Fibroblast of lung (primary cell): Measurements from ENCODE around the gene PGAM5. TPM values are rescaled to one million over a fixed set of nuclear protein-coding genes. Genes with fewer than 3 reads are reported as not detected.

Source experiments
- DNase-seq, 2 donors: peaks; one replicate each; pipeline versions ENCODE4 v3.0.0 to v3.0.0-alpha.2; 2010; ENCODE audit warnings: low read depth in 2 of 2
- H2AFZ ChIP-seq: 2 replicates; pipeline ENCODE4 v1.5.1; 2012; ENCODE audit warnings: low read length, control low read depth, inconsistent platforms
- H3K27ac ChIP-seq: 2 replicates; pipeline ENCODE4 v1.5.1; 2011; ENCODE audit warnings: low read length, control low read depth; ENCODE audit not compliant: insufficient read depth
- H3K27me3 ChIP-seq: 2 replicates; pipeline ENCODE4 v1.5.1; 2011; ENCODE audit warnings: mild to moderate bottlenecking, low read length; ENCODE audit not compliant: control insufficient read depth, insufficient read depth
- H3K36me3 ChIP-seq: 2 replicates; pipeline ENCODE4 v1.5.1; 2011; ENCODE audit warnings: low read length; ENCODE audit not compliant: control insufficient read depth, insufficient read depth
- H3K4me1 ChIP-seq: 2 replicates; pipeline ENCODE4 v1.5.1; 2011; ENCODE audit warnings: low read length; ENCODE audit not compliant: control insufficient read depth, insufficient read depth; ENCODE audit errors: extremely low read depth
- H3K4me2 ChIP-seq: 2 replicates; pipeline ENCODE4 v1.5.1; 2011; ENCODE audit warnings: low read length, control low read depth; ENCODE audit not compliant: insufficient read depth; ENCODE audit errors: extremely low read depth
- H3K4me3 ChIP-seq, 4 experiments: fragments of 200-600 bp in 1 of 4; sonication (generic) in 1 of 4; replicated peaks in 1 of 4; 2 replicates each; pipeline ENCODE4 v1.5.1; 2011 to 2016; ENCODE audit warnings: low read length in 4 of 4, low read depth in 3 of 4, mild to moderate bottlenecking in 3 of 4, control low read depth in 2 of 4, inconsistent platforms in 1 of 4, mixed read lengths in 1 of 4; ENCODE audit not compliant: insufficient read depth in 1 of 4; ENCODE audit errors: control extremely low read depth in 1 of 4
- H3K79me2 ChIP-seq: 2 replicates; pipeline ENCODE4 v1.5.1; 2012; ENCODE audit warnings: mild to moderate bottlenecking, low read length, inconsistent platforms; ENCODE audit not compliant: control insufficient read depth, insufficient read depth
- H3K9ac ChIP-seq: 2 replicates; pipeline ENCODE4 v1.5.1; 2011; ENCODE audit warnings: mild to moderate bottlenecking, low read length, control low read depth; ENCODE audit not compliant: insufficient read depth
- H3K9me3 ChIP-seq: 2 replicates; pipeline ENCODE4 v1.5.1; 2012; ENCODE audit warnings: low read depth, low read length; ENCODE audit not compliant: control insufficient read depth, insufficient read depth
- H4K20me1 ChIP-seq: 2 replicates; pipeline ENCODE4 v1.5.1; 2011; ENCODE audit warnings: low read length; ENCODE audit not compliant: control insufficient read depth, insufficient read depth; ENCODE audit errors: extremely low read depth
- EZH2 ChIP-seq: IDR thresholded peaks from 2 replicates; pipeline ENCODE4 v1.5.1; 2012; ENCODE audit warnings: low read length, control low read depth, mild to moderate bottlenecking; ENCODE audit errors: missing control alignments
- polyA plus RNA-seq, 2 donors: library from polyadenylated mRNA; depleted of rRNA in 1 of 2; stranded (reverse) in 1 of 2; unstranded in 1 of 2; fragments of >200 nt; gene quantifications; 2 replicates each; pipeline ENCODE4 v1.2.1, GENCODE V29; 2011 to 2012; ENCODE audit warnings: missing spikeins in 1 of 2
- total RNA-seq: library from RNA; depleted of rRNA; stranded (reverse); fragments of >200 nt; gene quantifications from 2 replicates; pipeline ENCODE4 v1.2.1, GENCODE V29; 2014
- TF ChIP-seq, protein P1 (sequence below), 2 donors: IDR thresholded peaks in 1 of 2; conservative IDR thresholded peaks in 1 of 2; 1 replicate in 1 of 2; 2 replicates in 1 of 2; pipeline ENCODE4 v1.5.1; 2011 to 2012; ENCODE audit warnings: low read length in 2 of 2, control low read depth in 1 of 2, inconsistent platforms in 1 of 2, low read depth in 1 of 2, mild to moderate bottlenecking in 1 of 2

Gene PGAM5
- total and polyA plus RNA-seq, 2 donors (not counting 1 experiment from before 2014, with no cell fraction given), result 9.8 to 27.1 TPM

DNA sequence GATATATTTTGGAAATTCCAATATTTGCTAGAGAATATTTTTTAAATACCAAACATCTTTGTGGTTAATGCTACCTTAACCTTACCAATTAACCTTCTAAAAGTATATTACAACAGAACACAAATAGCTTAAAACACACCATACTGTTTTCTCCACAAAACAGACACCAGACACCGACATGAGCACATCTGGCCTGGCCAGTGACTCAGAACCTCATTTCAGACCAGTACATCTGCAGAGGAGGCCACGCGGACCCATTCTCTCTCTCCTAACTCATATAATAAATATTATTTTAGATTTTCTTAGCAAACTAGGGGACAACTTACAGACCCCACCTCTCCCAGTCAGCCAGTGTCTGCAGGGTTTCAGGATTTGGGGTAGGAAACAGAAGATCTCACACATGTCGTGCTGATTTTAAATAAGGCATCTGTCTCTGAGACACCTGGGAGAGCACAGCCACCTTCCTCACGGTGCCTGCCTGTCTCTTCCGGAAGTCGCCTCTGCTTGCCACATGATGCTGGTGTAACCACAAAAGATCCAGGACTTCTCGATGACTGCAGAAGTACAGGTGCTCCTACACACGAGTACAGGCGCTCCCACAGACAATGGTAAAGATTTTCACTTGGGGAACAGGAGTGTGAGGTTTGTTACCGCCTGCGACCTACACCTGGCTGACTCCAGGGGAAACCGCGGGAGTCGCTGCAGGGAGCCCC is 60.6 kb downstream of the PGAM5 start:
- no peaks in the 10 kb centered on the region for H3K9me3 ChIP-seq
- H3K36me3 ChIP-seq, result peaks cover 45% of the 10 kb centered on the region
- no peaks in the 10 kb centered on the region for H3K27me3 ChIP-seq
- H2AFZ ChIP-seq, result no peak overlapping the region
- TF ChIP-seq EZH2, result no peak
- TF ChIP-seq, protein P1, sequence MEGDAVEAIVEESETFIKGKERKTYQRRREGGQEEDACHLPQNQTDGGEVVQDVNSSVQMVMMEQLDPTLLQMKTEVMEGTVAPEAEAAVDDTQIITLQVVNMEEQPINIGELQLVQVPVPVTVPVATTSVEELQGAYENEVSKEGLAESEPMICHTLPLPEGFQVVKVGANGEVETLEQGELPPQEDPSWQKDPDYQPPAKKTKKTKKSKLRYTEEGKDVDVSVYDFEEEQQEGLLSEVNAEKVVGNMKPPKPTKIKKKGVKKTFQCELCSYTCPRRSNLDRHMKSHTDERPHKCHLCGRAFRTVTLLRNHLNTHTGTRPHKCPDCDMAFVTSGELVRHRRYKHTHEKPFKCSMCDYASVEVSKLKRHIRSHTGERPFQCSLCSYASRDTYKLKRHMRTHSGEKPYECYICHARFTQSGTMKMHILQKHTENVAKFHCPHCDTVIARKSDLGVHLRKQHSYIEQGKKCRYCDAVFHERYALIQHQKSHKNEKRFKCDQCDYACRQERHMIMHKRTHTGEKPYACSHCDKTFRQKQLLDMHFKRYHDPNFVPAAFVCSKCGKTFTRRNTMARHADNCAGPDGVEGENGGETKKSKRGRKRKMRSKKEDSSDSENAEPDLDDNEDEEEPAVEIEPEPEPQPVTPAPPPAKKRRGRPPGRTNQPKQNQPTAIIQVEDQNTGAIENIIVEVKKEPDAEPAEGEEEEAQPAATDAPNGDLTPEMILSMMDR (conservative IDR thresholded peaks at IDR 0.05 in 1 of 2, IDR thresholded peaks at IDR 0.05 in 1 of 2; ENCODE audit: low read depth in 1 of 2, low read length in 2 of 2), result no peak
- H3K4me3 ChIP-seq, result no peak overlapping the region
- H3K4me2 ChIP-seq, result no peak overlapping the region
- H3K27ac ChIP-seq, result no peak overlapping the region
- H3K79me2 ChIP-seq, result peaks cover 3% of the 10 kb centered on the region
- H4K20me1 ChIP-seq, result no peaks in the 10 kb centered on the region
- H3K4me1 ChIP-seq, result peaks cover 10% of the 10 kb centered on the region
- H3K9ac ChIP-seq, result no peak overlapping the region
- DNase-seq, result peak; percentile 18 to 33

Other genes with a start within 250 kb of the PGAM5 start
- 1.8 and 2.1 TPM in 2 replicates for gene FBRSL1, start 220.7 kb upstream of the PGAM5 start, total RNA-seq
- 1.4 and 2.3 TPM in 2 replicates for gene FBRSL1, start 220.7 kb upstream of the PGAM5 start, polyA plus RNA-seq
- gene LRCOL1, start 100.3 kb upstream of the PGAM5 start, total RNA-seq, result 0.17 TPM in 1 of 2 replicates, not detected in the other
- 0.15 TPM in 1 of 2 replicates, not detected in the other for gene LRCOL1, start 100.3 kb upstream of the PGAM5 start, polyA plus RNA-seq
- not detected in 2 replicates for gene P2RX2, start 92.1 kb upstream of the PGAM5 start, total RNA-seq
- gene P2RX2, start 92.1 kb upstream of the PGAM5 start, polyA plus RNA-seq, result not detected in 2 replicates
- gene POLE, start 23.5 kb upstream of the PGAM5 start, total RNA-seq, result 9.0 and 9.6 TPM in 2 replicates
- 6.2 and 13.4 TPM in 2 replicates for gene POLE, start 23.5 kb upstream of the PGAM5 start, polyA plus RNA-seq
- gene PXMP2, start 23.3 kb upstream of the PGAM5 start, total RNA-seq, result 10.6 and 11.3 TPM in 2 replicates
- gene PXMP2, start 23.3 kb upstream of the PGAM5 start, polyA plus RNA-seq, result 14.5 and 15.4 TPM in 2 replicates
- gene ANKLE2, start 51.0 kb downstream of the PGAM5 start, total RNA-seq, result 45.5 and 55.8 TPM in 2 replicates
- gene ANKLE2, start 51.0 kb downstream of the PGAM5 start, polyA plus RNA-seq, result 54.5 and 55.9 TPM in 2 replicates
- 109 and 133 TPM in 2 replicates for gene GOLGA3, start 118.0 kb downstream of the PGAM5 start, total RNA-seq
- 26.1 and 28.3 TPM in 2 replicates for gene GOLGA3, start 118.0 kb downstream of the PGAM5 start, polyA plus RNA-seq
- 21.6 and 28.2 TPM in 2 replicates for gene CHFR, start 176.8 kb downstream of the PGAM5 start, total RNA-seq
- 19.1 and 24.3 TPM in 2 replicates for gene CHFR, start 176.8 kb downstream of the PGAM5 start, polyA plus RNA-seq
- 9.2 and 15.2 TPM in 2 replicates for gene ZNF605, start 245.5 kb downstream of the PGAM5 start, total RNA-seq
- gene ZNF605, start 245.5 kb downstream of the PGAM5 start, polyA plus RNA-seq, result 6.4 and 9.7 TPM in 2 replicates